Astrocyte of the cerebellum (primary cell): ENCODE data around the gene COL8A2.

Experiments
- DNase-seq: peaks from one replicate; pipeline ENCODE4 v3.0.0-alpha.2; 2011; ENCODE audit warnings: low read depth
- H3K4me3 ChIP-seq: 2 replicates; pipeline ENCODE4 v1.5.1; 2011; ENCODE audit warnings: mild to moderate bottlenecking, low read depth, low read length, moderate library complexity
- CTCF ChIP-seq: IDR thresholded peaks from 2 replicates; pipeline ENCODE4 v1.5.1; 2012; ENCODE audit warnings: low read length, low read depth, moderate library complexity, mild to moderate bottlenecking; ENCODE audit errors: missing control alignments
- in situ Hi-C: cut with HindIII; loops from 2 replicates; pipeline ENCODE4 v1.10.0; 2017; ENCODE audit warnings: low sequenced_read_pairs

The COL8A2 gene

GRCh38 chr1:36151845-36152203, 26.8 kb upstream of the COL8A2 start:
- in situ Hi-C loops, result no loop called here
- no peak for DNase-seq
- TF ChIP-seq CTCF, result no peak
- H3K4me3 ChIP-seq, result no peak overlapping the region

GRCh38 chr1:36151134-36151844, 26.3 kb upstream of the COL8A2 start:
- no peak for DNase-seq
- no peak for TF ChIP-seq CTCF
- in situ Hi-C loops, result no loop called here
- H3K4me3 ChIP-seq, result peak overlapping the region; percentile 4

GRCh38 chr1:36150296-36151133, 25.5 kb upstream of the COL8A2 start:
- peak; percentile 85 for DNase-seq
- peak overlapping the region; percentile 21 for H3K4me3 ChIP-seq
- no peak for TF ChIP-seq CTCF
- in situ Hi-C loops, result no loop called here

- TF ChIP-seq CTCF, result no peak
- no peak overlapping the region for H3K4me3 ChIP-seq
- in situ Hi-C loops, result no loop called here
- DNase-seq, result no peak
Measured at GRCh38 chr1:36149973-36150295, 24.9 kb upstream of the COL8A2 start.

- peak within 1 kb of the TSS; percentile 71 for H3K4me3 ChIP-seq
- in situ Hi-C loops, result no loop called here
- TF ChIP-seq CTCF, result peak; percentile 97
- peak; percentile 99 for DNase-seq
Measured at GRCh38 chr1:36149237-36149972, 24.4 kb upstream of the COL8A2 start, which contains the start of gene TRAPPC3. Gene TRAPPC3 (minus strand): TSS chr1:36149486. CDS start chr1:36149378, 108 bp downstream.

GRCh38 chr1:36148821-36149236, 23.8 kb upstream of the COL8A2 start:
- peak overlapping the region; percentile 71 for H3K4me3 ChIP-seq

More at GRCh38 chr1:36148821-36149236, 23.8 kb upstream of the COL8A2 start:
- TF ChIP-seq CTCF, result no peak
- in situ Hi-C loops, result no loop called here
- DNase-seq, result no peak
